ENCODE data around the gene PRR5. TPM values are rescaled to one million over a fixed set of nuclear protein-coding genes. Genes with fewer than 3 reads are reported as not detected.

PRR5 gene
- total RNA-seq, 2 experiments from 2014 or later = 0.19 to 1.8 TPM

- H2AFZ ChIP-seq (ENCODE audit: low read length) = no peak overlapping the region
- no peaks in the 10 kb centered on the region for H3K9me3 ChIP-seq (ENCODE audit: low read length)
- ChIA-PET CTCF (ENCODE audit: unreplicated experiment) (no interaction called here), POLR2A (no interaction called here)
- intact Hi-C loops (cut with micrococcal nuclease; ENCODE audit: unreplicated experiment) = no loop called here
- no peak overlapping the region for H3K4me2 ChIP-seq (ENCODE audit: low read length)
- no peaks in the 10 kb centered on the region for H4K20me1 ChIP-seq (ENCODE audit: insufficient read depth, low read length)
- no TSS peak for BruUV-seq (replicated peaks)
- no peak overlapping the region for H3K4me3 ChIP-seq (ENCODE audit: low read depth, low read length, poor library complexity, severe bottlenecking)
- H3K4me1 ChIP-seq (ENCODE audit: insufficient read depth, low read length, poor library complexity, severe bottlenecking) = no peaks in the 10 kb centered on the region
- H3K9me2 ChIP-seq (ENCODE audit: insufficient read depth, low read length) = no peaks in the 10 kb centered on the region
- H3K27ac ChIP-seq (ENCODE audit: low read depth, low read length, poor library complexity, severe bottlenecking) = no peak overlapping the region
- TF ChIP-seq CTCF (conservative IDR thresholded peaks at IDR 0.05; ENCODE audit: low read length) (no peak), EZH2phosphoT487 (IDR thresholded peaks at IDR 0.05; ENCODE audit: borderline replicate concordance, low read depth, low read length) (no peak)
- no peak for DNase-seq (ENCODE audit: low spot score)
- H3K36me3 ChIP-seq (ENCODE audit: insufficient read depth, low read length) = no peaks in the 10 kb centered on the region
- H3K79me2 ChIP-seq (ENCODE audit: insufficient read depth, low read depth, low read length) = no peaks in the 10 kb centered on the region
These were observed 84.6 kb downstream of the PRR5 start for GRCh38 chr22:44786610-44787009.

Other genes starting within 250 kb of the PRR5 start
- gene RTL6, start 204.0 kb upstream of the PRR5 start, total RNA-seq (2014; rRNA removed; shearing (Covaris generic)) = 8.7 and 9.8 TPM in 2 replicates
- 10.6 and 12.3 TPM in 2 replicates for gene RTL6, start 204.0 kb upstream of the PRR5 start, total RNA-seq (2022)
- not detected in 2 replicates for gene ARHGAP8, start 50.4 kb downstream of the PRR5 start, total RNA-seq (2014; rRNA removed; shearing (Covaris generic))
- not detected in 2 replicates for gene ARHGAP8, start 50.4 kb downstream of the PRR5 start, total RNA-seq (2022)